ENCODE results near the gene FCRLB. TPM values are rescaled to one million over a fixed set of nuclear protein-coding genes. Genes with fewer than 3 reads are reported as not detected.
A peak's percentile ranks its signal among the peaks of the same experiment; 100 is the strongest.
"Not testable (repeated sequence)": the region's sequence is repeated elsewhere in the genome, so short reads cannot be mapped to it uniquely, and the experiment has no call there.

FCRLB gene
- total and polyA plus RNA-seq, 5 donors, result 0.28 to 0.68 (median 0.60) TPM

GRCh38 chr1:161720422-161720821 is 922 bp upstream of the FCRLB start:
- no peak for DNase-seq
- H3K9me3 ChIP-seq (ENCODE audit: control insufficient read depth, low read length), result no peaks in the 10 kb centered on the region
- no peaks in the 10 kb centered on the region for H3K27me3 ChIP-seq (ENCODE audit: control insufficient read depth, insufficient read depth)
- intact Hi-C loops (cut with DNase I), result no loop called here
- no peaks in the 10 kb centered on the region for H3K4me1 ChIP-seq (ENCODE audit: control insufficient read depth, insufficient read depth, low read length)
- WGBS, result 48% methylated on average over 1 of the region's 1 CpG
- no peak overlapping the region for H3K27ac ChIP-seq (ENCODE audit: low read length)
- ATAC-seq, result no peak
- no peak overlapping the region for H3K4me3 ChIP-seq (ENCODE audit: low read length)

- DNase-seq (no peak), ATAC-seq (no peak)
- no peak overlapping the region for H3K4me3 ChIP-seq (ENCODE audit: low read length)
- no peaks in the 10 kb centered on the region for H3K4me1 ChIP-seq (ENCODE audit: control insufficient read depth, insufficient read depth, low read length)
- H3K27ac ChIP-seq (ENCODE audit: low read length), result no peak overlapping the region
- 63% methylated on average over 8 of the region's 8 CpGs for WGBS
- intact Hi-C loops (cut with DNase I), result no loop called here
- H3K9me3 ChIP-seq (ENCODE audit: control insufficient read depth, low read length), result no peaks in the 10 kb centered on the region
- H3K27me3 ChIP-seq (ENCODE audit: control insufficient read depth, insufficient read depth), result no peaks in the 10 kb centered on the region
These were observed 497 bp downstream of the FCRLB start for GRCh38 chr1:161721738-161722343.

GRCh38 chr1:161722406-161722805 is 1.1 kb downstream of the FCRLB start:
- ATAC-seq, result no peak
- intact Hi-C loops (cut with DNase I), result no loop called here
- Histone ChIP-seq H3K27me3 (ENCODE audit: control insufficient read depth, insufficient read depth) (no peaks in the 10 kb centered on the region), H3K9me3 (ENCODE audit: control insufficient read depth, low read length) (no peaks in the 10 kb centered on the region), H3K4me3 (ENCODE audit: low read length) (no peak overlapping the region), H3K4me1 (ENCODE audit: control insufficient read depth, insufficient read depth, low read length) (no peaks in the 10 kb centered on the region), H3K27ac (ENCODE audit: low read length) (no peak overlapping the region)
- no peak for DNase-seq
- WGBS, result 93% methylated on average over 1 of the region's 1 CpG

GRCh38 chr1:161723459-161724141 is 2.3 kb downstream of the FCRLB start:
- ATAC-seq (no peak), DNase-seq (no peak)
- no peaks in the 10 kb centered on the region for H3K9me3 ChIP-seq (ENCODE audit: control insufficient read depth, low read length)
- no peak overlapping the region for H3K27ac ChIP-seq (ENCODE audit: low read length)
- no peaks in the 10 kb centered on the region for H3K4me1 ChIP-seq (ENCODE audit: control insufficient read depth, insufficient read depth, low read length)
- no peaks in the 10 kb centered on the region for H3K27me3 ChIP-seq (ENCODE audit: control insufficient read depth, insufficient read depth)
- no peak overlapping the region for H3K4me3 ChIP-seq (ENCODE audit: low read length)
- intact Hi-C loops (cut with DNase I), result no loop called here
- 91% methylated on average over 8 of the region's 8 CpGs for WGBS

- H3K4me3 ChIP-seq (ENCODE audit: low read length), result peak overlapping the region; percentile 76
- H3K9me3 ChIP-seq (ENCODE audit: control insufficient read depth, low read length); H3K27me3 ChIP-seq (ENCODE audit: control insufficient read depth, insufficient read depth); H3K4me1 ChIP-seq (ENCODE audit: control insufficient read depth, insufficient read depth, low read length); DNase-seq; intact Hi-C loops (cut with DNase I); H3K27ac ChIP-seq (ENCODE audit: low read length); ATAC-seq: not testable (repeated sequence)
- WGBS, result 44% methylated on average over 22 of the region's 22 CpGs
These were observed 4.0 kb downstream of the FCRLB start for GRCh38 chr1:161725258-161725907.

- H3K9me3 ChIP-seq (ENCODE audit: control insufficient read depth, low read length), result no peaks in the 10 kb centered on the region
- no peaks in the 10 kb centered on the region for H3K27me3 ChIP-seq (ENCODE audit: control insufficient read depth, insufficient read depth)
- DNase-seq (peak; percentile 38 to 80 (median 80)), ATAC-seq (peak; percentile 44 to 54)
- H3K4me1 ChIP-seq (ENCODE audit: control insufficient read depth, insufficient read depth, low read length), result no peaks in the 10 kb centered on the region
- under 1% methylated on average over 34 of the region's 34 CpGs for WGBS
- peak overlapping the region; percentile 71 for H3K27ac ChIP-seq (ENCODE audit: low read length)
- intact Hi-C loops (cut with DNase I), result no loop called here
- peak overlapping the region; percentile 76 for H3K4me3 ChIP-seq (ENCODE audit: low read length)
These were observed 4.6 kb downstream of the FCRLB start for GRCh38 chr1:161725908-161726472.

GRCh38 chr1:161726473-161727255 is 5.3 kb downstream of the FCRLB start:
- Histone ChIP-seq H3K4me3 (ENCODE audit: low read length) (peak overlapping the region; percentile 76), H3K4me1 (ENCODE audit: control insufficient read depth, insufficient read depth, low read length) (no peaks in the 10 kb centered on the region), H3K9me3 (ENCODE audit: control insufficient read depth, low read length) (no peaks in the 10 kb centered on the region), H3K27ac (ENCODE audit: low read length) (peak overlapping the region; percentile 78), H3K27me3 (ENCODE audit: control insufficient read depth, insufficient read depth) (no peaks in the 10 kb centered on the region)
- intact Hi-C loops (cut with DNase I), result no loop called here
- ATAC-seq (peak; percentile 95), DNase-seq (peak; percentile 87 to 95 (median 95))
- under 1% methylated on average over 83 of the region's 83 CpGs for WGBS

GRCh38 chr1:161727256-161727924 is 6.0 kb downstream of the FCRLB start:
- 2% methylated on average over 38 of the region's 38 CpGs for WGBS
- H3K4me3 ChIP-seq (ENCODE audit: low read length), result peak overlapping the region; percentile 76
- H3K9me3 ChIP-seq (ENCODE audit: control insufficient read depth, low read length), result no peaks in the 10 kb centered on the region
- H3K4me1 ChIP-seq (ENCODE audit: control insufficient read depth, insufficient read depth, low read length), result no peaks in the 10 kb centered on the region
- intact Hi-C loops (cut with DNase I), result no loop called here
- peak overlapping the region; percentile 78 for H3K27ac ChIP-seq (ENCODE audit: low read length)
- no peaks in the 10 kb centered on the region for H3K27me3 ChIP-seq (ENCODE audit: control insufficient read depth, insufficient read depth)
- no peak for ATAC-seq
- DNase-seq, result peak in 1 of 3 donors; percentile 48

GRCh38 chr1:161728376-161729226 is 7.3 kb downstream of the FCRLB start:
- 84% methylated on average over 7 of the region's 7 CpGs for WGBS
- Histone ChIP-seq H3K9me3 (ENCODE audit: control insufficient read depth, low read length) (no peaks in the 10 kb centered on the region), H3K4me3 (ENCODE audit: low read length) (no peak overlapping the region), H3K27ac (ENCODE audit: low read length) (no peak overlapping the region), H3K4me1 (ENCODE audit: control insufficient read depth, insufficient read depth, low read length) (no peaks in the 10 kb centered on the region), H3K27me3 (ENCODE audit: control insufficient read depth, insufficient read depth) (no peaks in the 10 kb centered on the region)
- ATAC-seq, result no peak
- no peak for DNase-seq
- intact Hi-C loops (cut with DNase I), result no loop called here
